OCI-LY7 (cell line): ENCODE measurements around the gene SGIP1. TPM values are rescaled to one million over a fixed set of nuclear protein-coding genes. Genes with fewer than 3 reads are reported as not detected.

Experiments
- BruUV-seq: library from RNA; stranded (reverse); fragments of 400-500 nt; replicated peaks from 2 replicates; lab custom pipeline; 2021; lab: Mats Ljungman, UMichigan
- CTCF ChIA-PET: fragments of 300-600 bp; sonication (Branson Sonifier 250); formaldehyde crosslinking; loops from one replicate; lab custom pipeline; 2022; ENCODE audit warnings: antibody characterized with exemption; ENCODE audit not compliant: unreplicated experiment; lab: Charles Lee
- POLR2A ChIA-PET: fragments of 300-600 bp; sonication (Branson Sonifier 250); formaldehyde crosslinking; loops from one replicate; lab custom pipeline; 2022; ENCODE audit warnings: antibody characterized with exemption; lab: Charles Lee
- DNase-seq: peaks from one replicate; pipeline ENCODE4 v3.0.0-alpha.2; 2015; ENCODE audit warnings: low spot score
- H2AFZ ChIP-seq: fragments of 200-600 bp; sonication (generic), shearing (Covaris generic); 2 replicates; pipeline ENCODE4 v1.6.1; 2014; ENCODE audit warnings: mild to moderate bottlenecking, antibody characterized with exemption, low read length, moderate library complexity
- H3K27ac ChIP-seq: fragments of 200-600 bp; sonication (generic); 2 replicates; pipeline ENCODE4 v1.5.1; 2014; ENCODE audit warnings: mixed run types, low read depth, mild to moderate bottlenecking, moderate library complexity, low read length, inconsistent platforms; ENCODE audit not compliant: poor library complexity, severe bottlenecking
- H3K36me3 ChIP-seq: fragments of 200-600 bp; sonication (generic); 2 replicates; pipeline ENCODE4 v1.6.1; 2014; ENCODE audit warnings: mild to moderate bottlenecking, antibody characterized with exemption, low read length, moderate library complexity, mixed read lengths; ENCODE audit not compliant: insufficient read depth
- H3K4me1 ChIP-seq: fragments of 200-600 bp; sonication (generic); 2 replicates; pipeline ENCODE4 v1.5.1; 2014; ENCODE audit warnings: mild to moderate bottlenecking, low read length; ENCODE audit not compliant: insufficient read depth, poor library complexity, severe bottlenecking
- H3K4me2 ChIP-seq: fragments of 200-600 bp; sonication (generic); 2 replicates; pipeline ENCODE4 v1.6.1; 2014; ENCODE audit warnings: mild to moderate bottlenecking, low read length
- H3K4me3 ChIP-seq: fragments of 200-600 bp; sonication (generic); 2 replicates; pipeline ENCODE4 v1.5.1; 2014; ENCODE audit warnings: mild to moderate bottlenecking, low read depth, low read length; ENCODE audit not compliant: poor library complexity, severe bottlenecking
- H3K79me2 ChIP-seq: fragments of 200-600 bp; sonication (generic); 2 replicates; pipeline ENCODE4 v1.6.1; 2016; ENCODE audit warnings: low read depth, mild to moderate bottlenecking, low read length, moderate library complexity, mixed read lengths; ENCODE audit not compliant: insufficient read depth
- H3K9me2 ChIP-seq: fragments of 200-600 bp; sonication (generic); 2 replicates; pipeline ENCODE4 v1.6.1; 2016; ENCODE audit warnings: mild to moderate bottlenecking, low read length, mixed read lengths; ENCODE audit not compliant: insufficient read depth
- H3K9me3 ChIP-seq: fragments of 200-600 bp; sonication (generic); 2 replicates; pipeline ENCODE4 v1.6.1; 2014; ENCODE audit warnings: mild to moderate bottlenecking, mixed run types, low read length, mixed read lengths
- H4K20me1 ChIP-seq: fragments of 200-600 bp; sonication (generic); 2 replicates; pipeline ENCODE4 v1.6.1; 2014; ENCODE audit warnings: mild to moderate bottlenecking, antibody characterized with exemption, low read length, moderate library complexity, mixed read lengths; ENCODE audit not compliant: insufficient read depth
- CTCF ChIP-seq: fragments of 200-600 bp; sonication (generic); conservative IDR thresholded peaks from 2 replicates; pipeline ENCODE4 v1.5.1; 2014; ENCODE audit warnings: mild to moderate bottlenecking, antibody characterized with exemption, low read length, moderate library complexity, mixed read lengths
- EZH2phosphoT487 ChIP-seq: fragments of 200-600 bp; sonication (generic); IDR thresholded peaks from 2 replicates; pipeline ENCODE4 v1.6.1; 2018; ENCODE audit warnings: low read depth, borderline replicate concordance, mild to moderate bottlenecking, mixed run types, antibody characterized with exemption, low read length, moderate library complexity, mixed read lengths
- intact Hi-C: fragments of 100-400 bp; cut with micrococcal nuclease; formaldehyde crosslinking; loops from one replicate; pipeline ENCODE4 v1.10.0; 2022; ENCODE audit not compliant: unreplicated experiment
- total RNA-seq, 2 experiments: library from RNA; depleted of rRNA in 1 of 2; stranded (reverse); fragments of >200 nt in 1 of 2; shearing (Covaris generic) in 1 of 2; gene quantifications; 2 replicates each; pipeline ENCODE4 v1.2.3, GENCODE V29; 2014 to 2022

Gene SGIP1
- total RNA-seq, 2 experiments from 2014 or later = not detected

DNA sequence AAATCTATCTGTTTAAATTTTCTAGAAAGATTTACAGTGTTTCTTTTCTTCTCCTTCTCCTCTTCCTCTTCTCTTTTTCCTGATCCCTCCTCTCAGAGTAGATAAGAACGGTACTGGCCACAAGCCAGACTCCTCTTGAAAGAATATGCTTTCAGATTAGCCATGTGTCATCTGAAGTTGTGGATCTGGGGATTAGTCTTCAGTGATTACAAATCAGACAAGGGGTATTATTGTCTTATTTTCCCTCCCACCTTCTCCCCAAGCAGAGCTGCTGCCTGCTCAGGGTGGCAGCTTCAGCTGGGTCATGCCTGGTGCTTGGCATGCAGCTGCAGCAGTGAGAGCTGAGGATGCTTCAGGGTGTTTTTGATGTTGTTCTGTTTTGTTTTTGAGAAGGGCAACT lies 42.7 kb downstream of the SGIP1 start:
- BruUV-seq = no TSS peak
- no peak for DNase-seq
- H3K9me3 ChIP-seq = no peaks in the 10 kb centered on the region

DNA sequence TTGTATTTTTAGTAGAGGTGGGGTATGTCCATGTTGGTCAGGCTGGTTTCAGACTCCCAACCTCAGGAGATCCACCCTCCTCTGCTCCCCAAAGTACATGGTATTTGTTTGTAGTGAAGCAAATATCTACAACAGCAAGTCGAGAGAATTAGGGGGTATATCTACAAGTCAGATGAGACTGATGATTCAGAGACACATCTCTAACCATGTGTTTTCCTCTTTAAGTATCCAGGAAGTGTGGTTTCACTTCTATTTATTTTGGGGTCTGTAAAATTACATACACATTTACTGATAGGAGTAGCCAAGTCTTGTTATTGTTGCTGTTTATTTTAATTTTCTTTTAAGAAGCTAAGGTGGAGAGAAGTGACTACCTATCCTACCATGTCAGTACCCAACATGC lies 44.9 kb downstream of the SGIP1 start:
- H3K79me2 ChIP-seq = no peaks in the 10 kb centered on the region
- BruUV-seq = no TSS peak
- H3K9me2 ChIP-seq = no peaks in the 10 kb centered on the region
- H3K27ac ChIP-seq = no peak overlapping the region
- H4K20me1 ChIP-seq = no peaks in the 10 kb centered on the region
- TF ChIP-seq EZH2phosphoT487 (no peak), CTCF (no peak)
- H3K36me3 ChIP-seq = no peaks in the 10 kb centered on the region
- no peak overlapping the region for H3K4me3 ChIP-seq
- intact Hi-C loops = no loop called here
- ChIA-PET CTCF (no interaction called here), POLR2A (interaction anchor here (0.7 kb wide), 1 partner anchor 64 kb away, joined by 3 read pairs; no protein-coding TSS in a partner anchor)
- no peaks in the 10 kb centered on the region for H3K9me3 ChIP-seq
- no peak overlapping the region for H2AFZ ChIP-seq
- H3K4me2 ChIP-seq = no peak overlapping the region
- H3K4me1 ChIP-seq = no peaks in the 10 kb centered on the region
- no peak for DNase-seq

More for the DNA sequence above, 42.7 kb downstream of the SGIP1 start:
- CTCF ChIA-PET = no interaction called here
- POLR2A ChIA-PET = interaction anchor here (0.6 to 0.7 kb wide), 2 partner anchors 58 to 478 kb away, joined by 3 read pairs; no protein-coding TSS in a partner anchor
- H3K79me2 ChIP-seq = no peaks in the 10 kb centered on the region
- H3K36me3 ChIP-seq = no peaks in the 10 kb centered on the region
- no peak for TF ChIP-seq CTCF
- no peak for TF ChIP-seq EZH2phosphoT487
- H3K4me3 ChIP-seq = no peak overlapping the region
- no peaks in the 10 kb centered on the region for H3K4me1 ChIP-seq
- no peaks in the 10 kb centered on the region for H3K9me2 ChIP-seq
- no peaks in the 10 kb centered on the region for H4K20me1 ChIP-seq
- no peak overlapping the region for H3K27ac ChIP-seq
- no peak overlapping the region for H3K4me2 ChIP-seq
- intact Hi-C loops = no loop called here
- H2AFZ ChIP-seq = no peak overlapping the region

DNA sequence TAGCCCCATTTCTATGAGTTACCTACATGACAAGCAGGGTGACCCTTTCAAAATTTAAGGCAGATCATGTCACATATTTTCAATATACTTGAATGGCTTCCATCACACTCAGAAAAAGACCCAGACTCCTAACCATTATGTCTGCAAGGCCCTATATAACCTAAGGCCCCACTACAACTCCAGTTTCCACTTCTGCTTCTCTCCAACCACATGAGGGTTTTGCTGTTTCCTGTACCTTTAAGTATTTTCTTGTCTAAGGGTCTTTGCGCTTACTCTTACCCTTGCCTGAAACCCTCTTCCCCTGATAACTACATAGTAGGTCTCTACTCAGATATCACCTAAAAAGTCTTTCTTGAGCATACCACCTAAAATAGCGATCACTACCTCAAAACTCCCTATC lies 46.1 kb downstream of the SGIP1 start:
- no peaks in the 10 kb centered on the region for H3K4me1 ChIP-seq
- DNase-seq = no peak
- no peak overlapping the region for H2AFZ ChIP-seq
- H3K4me3 ChIP-seq = no peak overlapping the region
- no TSS peak for BruUV-seq
- ChIA-PET CTCF (no interaction called here), POLR2A (interaction anchor here (0.9 kb wide), 1 partner anchor 41 kb away, joined by 3 read pairs; no protein-coding TSS in a partner anchor)
- no peak for TF ChIP-seq EZH2phosphoT487
- TF ChIP-seq CTCF = no peak
- no peak overlapping the region for H3K27ac ChIP-seq
- intact Hi-C loops = no loop called here
- no peaks in the 10 kb centered on the region for H3K36me3 ChIP-seq
- H3K9me2 ChIP-seq = no peaks in the 10 kb centered on the region
- H3K9me3 ChIP-seq = no peaks in the 10 kb centered on the region
- H3K4me2 ChIP-seq = no peak overlapping the region
- H4K20me1 ChIP-seq = no peaks in the 10 kb centered on the region
- H3K79me2 ChIP-seq = no peaks in the 10 kb centered on the region
